K562 (cell line): ENCODE results near the gene CAV1. TPM values are rescaled to one million over a fixed set of nuclear protein-coding genes. Genes with fewer than 3 reads are reported as not detected.

Experiments
- ATAC-seq: fragments of 200-7000 bp; cut with Tn5 transposase; 3 replicates; pipeline ENCODE4 v1.9.1; 2020; ENCODE audit warnings: moderate library complexity
- BruUV-seq: library from RNA; stranded (reverse); fragments of 400-500 nt; replicated peaks from 2 replicates; lab custom pipeline; 2021; lab: Mats Ljungman, UMichigan
- CTCF ChIA-PET: fragments of 300-600 bp; formaldehyde crosslinking; extraction: SDS; loops from one replicate; lab custom pipeline; 2021; ENCODE audit warnings: low intra/inter-chr PET ratio; lab: Yijun Ruan, JAX
- POLR2A ChIA-PET: fragments of 300-600, 350-650 bp; sonication (Branson Sonifier 250); formaldehyde crosslinking; extraction: SDS; loops from one replicate; lab custom pipeline; 2021; ENCODE audit warnings: antibody characterized with exemption, inconsistent platforms; lab: Yijun Ruan, JAX
- DNase-seq, 4 experiments: peaks; one replicate each; pipeline versions ENCODE4 v3.0.0 to v3.0.0-alpha.2; 2011 to 2018; ENCODE audit warnings: low spot score in 3 of 4, mixed read lengths in 3 of 4; ENCODE audit errors: extremely low read depth in 1 of 4
- FAIRE-seq: peaks from 2 replicates; lab custom pipeline; 2011; peaks lifted over from hg19 to GRCh38; lab: Jason Lieb, UNC
- H2AFZ ChIP-seq: 2 replicates; pipeline ENCODE4 v1.6.0; 2011; ENCODE audit warnings: low read depth, low read length, control low read depth, inconsistent platforms
- H3K27ac ChIP-seq: fragments of 200-600 bp; 3 replicates; pipeline ENCODE4 v1.8.0; 2011; ENCODE audit warnings: low read depth, mild to moderate bottlenecking, control low read depth, inconsistent platforms, low read length, moderate library complexity, mixed read lengths; ENCODE audit errors: extremely low read depth
- H3K27me3 ChIP-seq, 2 experiments: fragments of 300-600 bp in 1 of 2; 2 replicates in 1 of 2; 3 replicates in 1 of 2; pipeline versions ENCODE4 v1.6.0 to v1.8.0; 2011; ENCODE audit warnings: inconsistent platforms in 2 of 2, low read length in 2 of 2, mild to moderate bottlenecking in 1 of 2, mixed read lengths in 1 of 2, moderate library complexity in 1 of 2; ENCODE audit not compliant: control insufficient read depth in 2 of 2, insufficient read depth in 2 of 2
- H3K36me3 ChIP-seq: fragments of 300-600 bp; 3 replicates; pipeline ENCODE4 v1.8.0; 2011; ENCODE audit warnings: mild to moderate bottlenecking, low read length, inconsistent platforms; ENCODE audit not compliant: control insufficient read depth, insufficient read depth
- H3K4me1 ChIP-seq, 2 experiments: fragments of 200-600 bp in 1 of 2; replicated peaks in 1 of 2; 2 replicates in 1 of 2; 3 replicates in 1 of 2; pipeline versions ENCODE4 v1.5.1 to v1.8.0; 2011; ENCODE audit warnings: inconsistent platforms in 2 of 2, low read length in 2 of 2, mild to moderate bottlenecking in 1 of 2, mixed read lengths in 1 of 2, moderate library complexity in 1 of 2; ENCODE audit not compliant: control insufficient read depth in 2 of 2, insufficient read depth in 2 of 2
- H3K4me2 ChIP-seq: 2 replicates; pipeline ENCODE4 v1.6.1; 2011; ENCODE audit warnings: low read length, control low read depth, inconsistent platforms, mixed read lengths; ENCODE audit not compliant: insufficient read depth
- H3K4me3 ChIP-seq: fragments of 200-600 bp; sonication (generic), shearing (Covaris generic); 2 replicates; pipeline ENCODE4 v1.5.1; 2016; ENCODE audit warnings: control low read depth, inconsistent platforms
- H3K79me2 ChIP-seq: fragments of 200-600 bp; 3 replicates; pipeline ENCODE4 v1.8.0; 2011; ENCODE audit warnings: low read length, inconsistent platforms; ENCODE audit not compliant: control insufficient read depth, insufficient read depth
- H3K9ac ChIP-seq, 2 experiments: 2 replicates each; pipeline versions ENCODE4 v1.6.0 to v1.6.1; 2011; ENCODE audit warnings: low read depth in 2 of 2, low read length in 2 of 2, control low read depth in 1 of 2, inconsistent platforms in 1 of 2, mild to moderate bottlenecking in 1 of 2, mixed read lengths in 1 of 2; ENCODE audit not compliant: insufficient read depth in 1 of 2
- H3K9me1 ChIP-seq: one replicate; pipeline ENCODE4 v1.6.0; 2011; ENCODE audit warnings: inconsistent platforms, mild to moderate bottlenecking, low read length, moderate library complexity; ENCODE audit not compliant: control insufficient read depth, insufficient read depth
- H3K9me3 ChIP-seq: replicated peaks from 2 replicates; pipeline ENCODE4 v1.5.1; 2011; ENCODE audit warnings: low read depth, low read length, inconsistent platforms; ENCODE audit not compliant: control insufficient read depth, insufficient read depth
- H4K20me1 ChIP-seq: replicated peaks from 2 replicates; pipeline ENCODE4 v1.6.1; 2011; ENCODE audit warnings: low read length, inconsistent platforms, mixed read lengths; ENCODE audit not compliant: control insufficient read depth, insufficient read depth
- ARID2 ChIP-seq: fragments of 450-650 bp; IDR thresholded peaks from 2 replicates; pipeline ENCODE4 v1.6.1; 2017; ENCODE audit warnings: antibody characterized with exemption, mild to moderate bottlenecking
- ETS2 ChIP-seq: IDR thresholded peaks from 2 replicates; pipeline ENCODE4 v1.6.1; 2016; ENCODE audit warnings: borderline replicate concordance, missing genetic modification characterization, mild to moderate bottlenecking, moderate library complexity, missing compliant biosample characterization; ENCODE audit not compliant: poor library complexity, severe bottlenecking
- MAFG ChIP-seq: fragments of 450-650 bp; conservative IDR thresholded peaks from 2 replicates; pipeline ENCODE4 v1.6.1; 2016; ENCODE audit warnings: missing genetic modification characterization, missing compliant biosample characterization
- SIRT6 ChIP-seq: IDR thresholded peaks from one replicate; pipeline ENCODE4 v1.6.1; 2012; ENCODE audit warnings: low read depth, mild to moderate bottlenecking, control low read depth, inconsistent platforms, low read length, moderate library complexity
- ZNF324 ChIP-seq: fragments of 250-450 bp; sonication (Bioruptor Pico); IDR thresholded peaks from 2 replicates; pipeline ENCODE4 v1.4.0; 2020; ENCODE audit warnings: mild to moderate bottlenecking
- ZNF584 ChIP-seq: fragments of 200-800 bp; sonication (Bioruptor generic); IDR thresholded peaks from 2 replicates; pipeline ENCODE4 v1.6.1; 2016; ENCODE audit warnings: low read depth, mild to moderate bottlenecking, missing genetic modification characterization, missing compliant biosample characterization
- WGBS: fragments of 100-300 bp; shearing (Covaris generic); methylation state at CpG from one replicate; pipeline ENCODE4 v1.1.6; 2016; ENCODE audit warnings: low coverage, mixed read lengths; ENCODE audit not compliant: insufficient coverage; ENCODE audit errors: missing lambda C conversion rate; 5-methylcytosine and 5-hydroxymethylcytosine counted together
- in situ Hi-C: fragments of 300-500 bp; cut with MboI; formaldehyde crosslinking; loops from 4 replicates; pipeline ENCODE4 v1.15.0; 2018; ENCODE audit warnings: inconsistent platforms, mixed read lengths
- intact Hi-C: fragments of 100-400 bp; cut with micrococcal nuclease; formaldehyde crosslinking; loops from 2 replicates; pipeline ENCODE4 v1.14.2; 2022
- polyA plus RNA-seq, 8 experiments: library from polyadenylated mRNA; depleted of rRNA in 4 of 8; stranded (reverse) in 5 of 8; unstranded in 3 of 8; fragments of >200 nt; fragmentation: Nextera tagmentation in 2 of 8; fragmentation: Illumina TruSeq in 1 of 8; extraction: Ambion mirVana in 2 of 8; extraction: Trizol in 1 of 8; gene quantifications; 2 replicates each; pipeline versions ENCODE4 v1.2.1 to v1.2.3, GENCODE V29; 2011 to 2014; ENCODE audit warnings: inconsistent platforms in 1 of 8, missing spikeins in 1 of 8
- total RNA-seq, 7 experiments: library from RNA; depleted of rRNA in 6 of 7; stranded (reverse); fragments of >200 nt in 6 of 7; fragmentation: Illumina TruSeq in 2 of 7; extraction: Trizol in 2 of 7; gene quantifications; 2 replicates each; pipeline versions ENCODE4 v1.2.1 to v1.2.3, GENCODE V29; 2011 to 2021; ENCODE audit warnings: low replicate concordance in 1 of 7
- TF ChIP-seq, protein P1 (sequence below): fragments of 450-650 bp; formaldehyde crosslinking; IDR thresholded peaks from 2 replicates; pipeline ENCODE4 v1.4.0; 2022; ENCODE audit warnings: mild to moderate bottlenecking, moderate library complexity
- TF ChIP-seq, protein P2 (sequence below): sonication (generic); IDR thresholded peaks from 2 replicates; pipeline ENCODE4 v1.6.1; 2016
- TF ChIP-seq, protein P3 (sequence below): fragments of 250-450 bp; sonication (Bioruptor Pico); IDR thresholded peaks from 2 replicates; pipeline ENCODE4 v1.5.0; 2020; ENCODE audit warnings: mild to moderate bottlenecking
- TF ChIP-seq, protein P4 (sequence below): sonication (generic); formaldehyde crosslinking; IDR thresholded peaks from 2 replicates; pipeline ENCODE4 v1.8.0; 2023; ENCODE audit warnings: mild to moderate bottlenecking, missing genetic modification reagents

CAV1 gene
- total and polyA plus RNA-seq, 9 of the 15 experiments (the other 6 are each of a cell fraction or from before 2014, with no cell fraction given): 0.08 to 1.5 (median 0.63) TPM

DNA sequence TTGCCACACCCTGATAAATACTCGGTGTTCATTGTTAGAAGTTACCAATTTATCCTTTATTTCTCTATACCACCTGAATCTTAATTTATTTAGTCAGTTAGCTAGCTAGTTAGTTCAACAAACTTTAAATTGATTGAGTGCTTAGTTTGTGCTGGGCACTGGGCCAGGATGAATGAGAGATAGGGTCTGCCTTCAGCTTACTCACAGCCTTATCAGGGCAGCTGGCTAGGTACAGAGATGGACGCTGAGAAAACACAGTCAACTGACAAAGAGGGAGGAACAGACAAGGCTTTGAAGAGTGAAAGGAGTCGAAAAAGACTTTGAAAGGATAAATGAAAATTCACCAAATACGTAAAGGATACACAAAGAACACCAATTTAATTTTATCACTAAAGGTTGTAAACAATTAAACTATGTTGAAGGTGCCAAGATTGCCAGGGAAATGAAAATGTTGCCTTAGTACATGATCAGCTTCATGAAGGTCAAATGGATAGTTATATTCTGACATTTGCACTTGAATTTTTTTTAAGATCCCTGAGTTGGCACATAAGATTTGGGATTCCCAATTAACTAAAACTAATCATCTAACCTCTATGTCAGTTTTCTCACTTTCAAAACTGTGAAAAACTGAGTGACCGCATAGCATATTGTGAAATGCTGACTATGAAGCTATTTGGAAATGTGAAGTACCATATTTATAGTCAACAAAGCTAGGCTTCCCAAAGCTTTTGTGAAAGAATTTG, 23.2 kb upstream of the CAV1 start:
- Histone ChIP-seq H3K9me1 (no peaks in the 10 kb centered on the region), H3K36me3 (peaks cover 22% of the 10 kb centered on the region), H3K4me2 (peak overlapping the region; percentile 96), H3K9ac (peak overlapping the region in 1 of 2 experiments; percentile 72; a peak in 3 of 4 replicates), H3K79me2 (peaks cover 35% of the 10 kb centered on the region), H4K20me1 (no peaks in the 10 kb centered on the region), H2AFZ (peak overlapping the region; percentile 67), H3K4me3 (peak overlapping the region; percentile 53; the same call in 1 of the 2 replicates), H3K9me3 (no peaks in the 10 kb centered on the region), H3K4me1 (peaks cover 25 to 36% of the 10 kb centered on the region in 2 experiments), H3K27ac (peak overlapping the region; percentile 73), H3K27me3 (no peaks in the 10 kb centered on the region)
- no TSS peak for BruUV-seq
- ATAC-seq: peak; percentile 77
- ChIA-PET POLR2A (interaction anchor here (1.1 to 2.0 kb wide), 6 partner anchors 11 to 25 kb away, joined by 4 to 11 read pairs (median 8); no protein-coding TSS in a partner anchor), CTCF (no interaction called here)
- DNase-seq: peak; percentile 81 to 94 (median 86)
- 8% methylated on average over 5 of the region's 5 CpGs for WGBS
- intact Hi-C loops: loop anchor here (2.0 to 10.0 kb wide), 5 partner anchors 23 to 453 kb away; partner anchors contain the start of genes CAV1, ST7 and TES
- in situ Hi-C loops: loop anchor here (10.0 kb wide), 1 partner anchor 1883 kb away; no protein-coding TSS in a partner anchor
- FAIRE-seq: peak; percentile 96
- TF ChIP-seq ETS2 (tag) (no peak), MAFG (peak; percentile 54), SIRT6 (no peak), ZNF584 (CRISPR knock-in tag) (0 out of 2 replicates have a peak, but pooled peaks have one; percentile 23), ARID2 (no peak), ZNF324 (CRISPR knock-in tag) (no peak)
- TF ChIP-seq, protein P1, sequence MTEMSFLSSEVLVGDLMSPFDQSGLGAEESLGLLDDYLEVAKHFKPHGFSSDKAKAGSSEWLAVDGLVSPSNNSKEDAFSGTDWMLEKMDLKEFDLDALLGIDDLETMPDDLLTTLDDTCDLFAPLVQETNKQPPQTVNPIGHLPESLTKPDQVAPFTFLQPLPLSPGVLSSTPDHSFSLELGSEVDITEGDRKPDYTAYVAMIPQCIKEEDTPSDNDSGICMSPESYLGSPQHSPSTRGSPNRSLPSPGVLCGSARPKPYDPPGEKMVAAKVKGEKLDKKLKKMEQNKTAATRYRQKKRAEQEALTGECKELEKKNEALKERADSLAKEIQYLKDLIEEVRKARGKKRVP (CRISPR knock-in tag): peak; percentile 4; the same call in 1 of the 2 replicates
- TF ChIP-seq, protein P2, sequence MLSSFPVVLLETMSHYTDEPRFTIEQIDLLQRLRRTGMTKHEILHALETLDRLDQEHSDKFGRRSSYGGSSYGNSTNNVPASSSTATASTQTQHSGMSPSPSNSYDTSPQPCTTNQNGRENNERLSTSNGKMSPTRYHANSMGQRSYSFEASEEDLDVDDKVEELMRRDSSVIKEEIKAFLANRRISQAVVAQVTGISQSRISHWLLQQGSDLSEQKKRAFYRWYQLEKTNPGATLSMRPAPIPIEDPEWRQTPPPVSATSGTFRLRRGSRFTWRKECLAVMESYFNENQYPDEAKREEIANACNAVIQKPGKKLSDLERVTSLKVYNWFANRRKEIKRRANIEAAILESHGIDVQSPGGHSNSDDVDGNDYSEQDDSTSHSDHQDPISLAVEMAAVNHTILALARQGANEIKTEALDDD: peak; percentile 100
- TF ChIP-seq, protein P3, sequence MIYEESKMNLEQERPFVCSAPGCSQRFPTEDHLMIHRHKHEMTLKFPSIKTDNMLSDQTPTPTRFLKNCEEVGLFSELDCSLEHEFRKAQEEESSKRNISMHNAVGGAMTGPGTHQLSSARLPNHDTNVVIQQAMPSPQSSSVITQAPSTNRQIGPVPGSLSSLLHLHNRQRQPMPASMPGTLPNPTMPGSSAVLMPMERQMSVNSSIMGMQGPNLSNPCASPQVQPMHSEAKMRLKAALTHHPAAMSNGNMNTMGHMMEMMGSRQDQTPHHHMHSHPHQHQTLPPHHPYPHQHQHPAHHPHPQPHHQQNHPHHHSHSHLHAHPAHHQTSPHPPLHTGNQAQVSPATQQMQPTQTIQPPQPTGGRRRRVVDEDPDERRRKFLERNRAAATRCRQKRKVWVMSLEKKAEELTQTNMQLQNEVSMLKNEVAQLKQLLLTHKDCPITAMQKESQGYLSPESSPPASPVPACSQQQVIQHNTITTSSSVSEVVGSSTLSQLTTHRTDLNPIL: no peak
- TF ChIP-seq, protein P4, sequence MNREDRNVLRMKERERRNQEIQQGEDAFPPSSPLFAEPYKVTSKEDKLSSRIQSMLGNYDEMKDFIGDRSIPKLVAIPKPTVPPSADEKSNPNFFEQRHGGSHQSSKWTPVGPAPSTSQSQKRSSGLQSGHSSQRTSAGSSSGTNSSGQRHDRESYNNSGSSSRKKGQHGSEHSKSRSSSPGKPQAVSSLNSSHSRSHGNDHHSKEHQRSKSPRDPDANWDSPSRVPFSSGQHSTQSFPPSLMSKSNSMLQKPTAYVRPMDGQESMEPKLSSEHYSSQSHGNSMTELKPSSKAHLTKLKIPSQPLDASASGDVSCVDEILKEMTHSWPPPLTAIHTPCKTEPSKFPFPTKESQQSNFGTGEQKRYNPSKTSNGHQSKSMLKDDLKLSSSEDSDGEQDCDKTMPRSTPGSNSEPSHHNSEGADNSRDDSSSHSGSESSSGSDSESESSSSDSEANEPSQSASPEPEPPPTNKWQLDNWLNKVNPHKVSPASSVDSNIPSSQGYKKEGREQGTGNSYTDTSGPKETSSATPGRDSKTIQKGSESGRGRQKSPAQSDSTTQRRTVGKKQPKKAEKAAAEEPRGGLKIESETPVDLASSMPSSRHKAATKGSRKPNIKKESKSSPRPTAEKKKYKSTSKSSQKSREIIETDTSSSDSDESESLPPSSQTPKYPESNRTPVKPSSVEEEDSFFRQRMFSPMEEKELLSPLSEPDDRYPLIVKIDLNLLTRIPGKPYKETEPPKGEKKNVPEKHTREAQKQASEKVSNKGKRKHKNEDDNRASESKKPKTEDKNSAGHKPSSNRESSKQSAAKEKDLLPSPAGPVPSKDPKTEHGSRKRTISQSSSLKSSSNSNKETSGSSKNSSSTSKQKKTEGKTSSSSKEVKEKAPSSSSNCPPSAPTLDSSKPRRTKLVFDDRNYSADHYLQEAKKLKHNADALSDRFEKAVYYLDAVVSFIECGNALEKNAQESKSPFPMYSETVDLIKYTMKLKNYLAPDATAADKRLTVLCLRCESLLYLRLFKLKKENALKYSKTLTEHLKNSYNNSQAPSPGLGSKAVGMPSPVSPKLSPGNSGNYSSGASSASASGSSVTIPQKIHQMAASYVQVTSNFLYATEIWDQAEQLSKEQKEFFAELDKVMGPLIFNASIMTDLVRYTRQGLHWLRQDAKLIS: no peak; the same call in 1 of the 2 replicates
